Peyer's patch (tissue), 4 donors: ENCODE data around the gene OSBPL6.

Experiments
- POLR2A ChIP-seq, 2 donors: fragments of 450-650 bp; IDR thresholded peaks; one replicate each; pipeline ENCODE4 v1.5.1; 2017; ENCODE audit warnings: antibody characterized with exemption in 2 of 2, mild to moderate bottlenecking in 2 of 2, moderate library complexity in 2 of 2
- TF ChIP-seq, protein P1 (sequence below), 6 experiments: fragments of 450-650 bp in 4 of 6; fragments of 200-600 bp in 2 of 6; sonication (generic) in 1 of 6; IDR thresholded peaks; one replicate each; pipeline ENCODE4 v1.5.1; 2017 to 2019; ENCODE audit warnings: antibody characterized with exemption in 6 of 6, mild to moderate bottlenecking in 3 of 6, moderate library complexity in 1 of 6

GRCh38 chr2:178350051-178350450 is 155.7 kb downstream of the OSBPL6 start:
- TF ChIP-seq, protein P1, sequence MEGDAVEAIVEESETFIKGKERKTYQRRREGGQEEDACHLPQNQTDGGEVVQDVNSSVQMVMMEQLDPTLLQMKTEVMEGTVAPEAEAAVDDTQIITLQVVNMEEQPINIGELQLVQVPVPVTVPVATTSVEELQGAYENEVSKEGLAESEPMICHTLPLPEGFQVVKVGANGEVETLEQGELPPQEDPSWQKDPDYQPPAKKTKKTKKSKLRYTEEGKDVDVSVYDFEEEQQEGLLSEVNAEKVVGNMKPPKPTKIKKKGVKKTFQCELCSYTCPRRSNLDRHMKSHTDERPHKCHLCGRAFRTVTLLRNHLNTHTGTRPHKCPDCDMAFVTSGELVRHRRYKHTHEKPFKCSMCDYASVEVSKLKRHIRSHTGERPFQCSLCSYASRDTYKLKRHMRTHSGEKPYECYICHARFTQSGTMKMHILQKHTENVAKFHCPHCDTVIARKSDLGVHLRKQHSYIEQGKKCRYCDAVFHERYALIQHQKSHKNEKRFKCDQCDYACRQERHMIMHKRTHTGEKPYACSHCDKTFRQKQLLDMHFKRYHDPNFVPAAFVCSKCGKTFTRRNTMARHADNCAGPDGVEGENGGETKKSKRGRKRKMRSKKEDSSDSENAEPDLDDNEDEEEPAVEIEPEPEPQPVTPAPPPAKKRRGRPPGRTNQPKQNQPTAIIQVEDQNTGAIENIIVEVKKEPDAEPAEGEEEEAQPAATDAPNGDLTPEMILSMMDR (IDR thresholded peaks at IDR 0.05), result no peak
- no peak for TF ChIP-seq POLR2A (IDR thresholded peaks at IDR 0.05)
